ENCODE measurements around the gene MRPL17.

Gene MRPL17

DNA sequence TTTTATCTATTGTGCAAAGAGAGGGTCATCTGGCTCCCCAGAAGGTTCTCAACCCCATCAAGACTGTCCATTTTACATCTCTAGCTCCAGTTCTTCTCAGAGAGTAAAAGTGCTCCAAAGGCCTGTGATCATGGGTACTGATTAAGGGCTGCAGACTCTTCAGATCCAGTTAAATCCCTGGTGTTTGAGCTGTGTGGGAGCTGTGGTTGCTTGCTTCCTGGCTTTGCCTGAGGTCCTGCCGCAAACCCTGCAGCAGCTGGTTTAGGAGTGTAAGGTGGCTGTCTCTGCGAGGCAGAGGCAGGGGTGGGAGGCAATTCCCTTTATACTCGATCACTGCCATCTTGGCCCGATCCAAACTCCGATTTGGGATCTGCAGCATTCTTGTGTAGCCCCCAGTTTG is 1.2 kb downstream of the MRPL17 start:
- no peak for DNase-seq

DNA sequence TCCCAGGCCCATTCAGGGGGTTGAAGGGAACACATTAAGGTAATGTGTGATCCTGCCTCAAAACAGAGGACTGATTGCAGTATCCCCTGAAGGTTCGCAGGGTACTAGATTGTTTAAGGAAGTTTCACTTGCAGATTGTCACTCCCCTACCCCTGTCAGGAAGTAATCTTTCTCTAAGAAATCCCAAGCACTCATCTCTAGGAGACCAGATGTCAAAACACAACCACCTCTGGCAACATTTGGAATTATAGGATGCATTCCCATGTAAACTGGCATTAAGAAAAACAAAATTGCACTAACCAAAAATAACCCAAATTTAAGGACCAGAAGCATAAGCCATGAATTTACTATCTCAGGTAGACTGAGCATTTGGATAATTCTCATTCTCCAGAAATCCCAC is 1.6 kb downstream of the MRPL17 start:
- no peak for DNase-seq

DNA sequence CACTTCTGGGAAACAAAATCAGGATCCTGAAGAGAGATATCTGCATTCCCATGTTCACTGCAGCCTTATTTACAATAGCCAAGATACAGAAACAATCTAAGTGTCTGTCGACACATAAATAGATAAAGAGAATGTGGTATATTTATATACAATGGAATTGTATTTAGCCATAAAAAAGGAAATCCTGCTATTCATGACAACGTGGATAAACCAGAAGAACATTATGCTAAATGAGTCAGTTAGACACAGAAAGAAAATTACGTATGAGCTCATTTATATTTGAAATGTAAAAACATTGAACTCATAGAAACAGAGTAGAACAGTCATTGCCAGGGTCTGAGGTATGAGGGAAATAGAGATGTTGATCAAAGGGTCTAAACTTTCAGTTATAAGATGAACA is 6.1 kb downstream of the MRPL17 start:
- DNase-seq, result no peak

DNA sequence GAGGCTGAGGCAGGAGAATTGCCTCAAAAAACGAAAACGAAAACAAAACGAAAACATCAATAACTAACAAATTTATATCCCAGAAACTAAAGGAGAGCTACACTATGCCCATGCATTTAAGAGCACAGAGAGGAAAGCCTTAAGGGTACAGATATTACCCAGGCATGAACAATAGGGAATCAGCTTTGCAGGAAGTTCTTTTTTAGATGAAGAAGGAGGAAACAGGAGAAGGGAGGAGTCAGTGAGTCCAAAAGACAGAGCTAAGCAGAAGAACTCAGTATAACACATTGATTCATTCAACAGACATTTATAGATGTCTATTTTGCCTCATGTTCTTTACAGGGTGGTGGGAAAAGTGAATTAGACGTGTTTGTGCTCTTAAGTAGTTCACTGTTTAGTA is 8.3 kb downstream of the MRPL17 start:
- DNase-seq, result no peak

DNA sequence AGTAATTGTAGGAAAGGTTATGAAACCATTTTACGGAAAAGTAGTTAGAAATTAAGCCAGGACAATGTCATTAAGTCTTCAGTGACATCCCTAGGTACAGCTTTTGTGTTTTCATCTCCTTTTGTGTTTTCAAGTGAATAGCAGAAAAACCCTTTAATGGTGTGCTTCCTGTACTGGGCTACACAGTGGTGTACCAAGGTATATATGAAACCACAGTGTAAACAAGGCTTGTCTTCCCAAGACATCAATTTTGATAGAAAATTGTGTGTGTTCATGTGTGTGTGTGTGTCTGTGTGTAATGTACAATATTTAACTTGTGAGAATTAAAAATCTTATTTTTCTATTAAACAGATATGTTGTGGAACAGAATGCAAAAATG is 8.9 kb downstream of the MRPL17 start:
- DNase-seq, result no peak

- DNase-seq, result no peak
Measured at GRCh38 chr11:6673523-6674218, 9.5 kb downstream of the MRPL17 start.

GRCh38 chr11:6671991-6672390 is 11.1 kb downstream of the MRPL17 start:
- DNase-seq, result no peak

GRCh38 chr11:6670202-6670830 is 12.8 kb downstream of the MRPL17 start:
- no peak for DNase-seq

- no peak for DNase-seq
Measured at GRCh38 chr11:6667733-6668374, 15.3 kb downstream of the MRPL17 start.

GRCh38 chr11:6666302-6667183 is 16.6 kb downstream of the MRPL17 start:
- no peak for DNase-seq

DNA sequence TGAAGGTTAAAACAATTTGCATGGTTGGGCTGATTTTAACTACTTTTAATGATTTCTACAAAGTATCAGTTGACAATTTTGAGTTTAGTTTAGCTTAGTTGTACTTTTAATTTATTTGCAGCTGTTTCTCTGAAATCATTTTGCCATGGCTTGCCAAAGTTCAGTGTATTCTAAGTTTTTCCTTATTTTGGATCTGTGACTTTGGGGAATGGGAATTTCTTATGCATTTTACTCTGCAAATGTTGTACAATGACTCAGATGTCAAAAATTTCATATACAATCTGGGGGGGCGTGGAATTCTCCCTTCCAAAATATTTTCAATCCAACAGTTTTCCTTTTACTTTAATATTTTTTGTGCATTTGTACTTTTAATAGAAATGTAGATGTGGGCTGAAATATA is 18.6 kb downstream of the MRPL17 start:
- no peak for DNase-seq

DNA sequence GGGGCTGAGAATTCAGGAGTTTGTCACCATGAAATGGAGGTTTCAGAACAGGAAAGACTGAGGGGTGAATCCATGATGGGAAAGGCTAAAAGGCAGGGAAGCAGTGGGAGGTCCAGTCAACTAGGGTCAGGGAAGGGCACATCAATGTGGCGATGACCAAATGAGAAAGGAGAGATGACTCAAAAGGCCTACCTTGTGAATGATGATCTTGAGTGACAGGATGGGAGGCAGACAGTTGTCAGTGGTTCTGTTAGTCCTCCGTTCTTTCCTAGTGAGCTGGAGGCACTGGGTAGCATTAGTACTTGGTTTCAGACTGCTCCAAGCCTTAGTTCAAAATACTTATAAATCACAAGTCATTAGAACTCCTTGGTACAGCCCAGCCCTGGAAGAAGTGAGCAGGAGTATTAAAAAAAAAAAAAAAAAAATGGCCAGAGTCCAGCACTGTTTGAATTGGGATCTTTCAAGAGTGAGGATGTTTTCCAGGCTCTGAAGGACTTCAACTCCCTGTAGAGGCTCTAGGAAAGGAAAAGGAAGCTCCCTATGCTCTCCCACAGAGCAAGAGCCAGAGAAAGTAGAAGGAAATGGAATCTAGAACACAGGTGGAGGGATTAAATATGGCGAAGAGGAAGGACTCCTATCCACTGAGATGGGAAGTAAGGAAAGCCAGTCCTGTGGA is 19.2 kb downstream of the MRPL17 start:
- no peak for DNase-seq

- no peak for DNase-seq
Measured at GRCh38 chr11:6660712-6661111, 22.4 kb downstream of the MRPL17 start.

GRCh38 chr11:6658647-6659046 is 24.5 kb downstream of the MRPL17 start:
- no peak for DNase-seq

DNA sequence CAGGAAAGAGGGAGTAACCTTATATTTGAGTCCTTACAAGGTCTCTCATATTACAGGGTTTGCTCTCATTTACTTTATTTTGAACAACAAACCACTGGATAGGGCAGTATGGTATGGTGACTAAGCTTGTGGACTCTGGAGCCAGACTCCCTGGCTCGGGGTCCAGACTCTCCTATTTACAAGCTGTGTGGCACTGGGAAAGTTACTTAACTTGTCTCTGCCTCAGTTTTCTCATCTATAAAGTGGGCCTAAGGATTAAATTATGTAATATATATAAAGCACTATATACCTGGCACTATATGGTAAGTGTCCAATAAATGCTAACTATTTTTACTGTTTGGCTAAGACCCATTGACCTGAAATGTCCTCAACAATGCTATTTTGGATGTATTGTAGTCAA is 25.8 kb downstream of the MRPL17 start:
- no peak for DNase-seq

DNA sequence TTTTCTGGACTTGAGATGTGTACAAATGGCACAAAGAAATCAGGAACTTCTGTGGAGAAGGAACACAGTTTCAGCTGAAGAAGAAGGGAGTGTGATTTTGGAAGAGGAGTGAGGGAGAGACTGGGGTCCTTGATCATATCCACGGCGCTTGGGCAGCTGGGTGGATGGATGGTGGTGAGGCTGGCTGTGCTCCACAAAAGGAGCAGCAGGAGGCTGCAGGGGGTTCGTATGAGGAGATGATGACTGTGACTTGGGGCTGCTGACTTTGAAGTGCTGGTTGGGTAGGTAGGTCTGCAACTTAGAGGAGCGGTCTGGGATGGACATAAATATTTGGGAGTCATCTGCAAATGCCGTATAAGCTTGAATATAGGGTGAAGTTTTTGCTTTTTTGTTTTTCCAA is 26.2 kb downstream of the MRPL17 start:
- DNase-seq, result no peak

GRCh38 chr11:6656584-6656915 is 26.6 kb downstream of the MRPL17 start:
- no peak for DNase-seq

- DNase-seq, result no peak
Measured at GRCh38 chr11:6655790-6656583, 27.2 kb downstream of the MRPL17 start, which contains the start of gene DCHS1. Gene DCHS1, minus strand, starts transcription at chr11:6655809. Its CDS starts 14,196 bp downstream, at chr11:6641613.

DNA sequence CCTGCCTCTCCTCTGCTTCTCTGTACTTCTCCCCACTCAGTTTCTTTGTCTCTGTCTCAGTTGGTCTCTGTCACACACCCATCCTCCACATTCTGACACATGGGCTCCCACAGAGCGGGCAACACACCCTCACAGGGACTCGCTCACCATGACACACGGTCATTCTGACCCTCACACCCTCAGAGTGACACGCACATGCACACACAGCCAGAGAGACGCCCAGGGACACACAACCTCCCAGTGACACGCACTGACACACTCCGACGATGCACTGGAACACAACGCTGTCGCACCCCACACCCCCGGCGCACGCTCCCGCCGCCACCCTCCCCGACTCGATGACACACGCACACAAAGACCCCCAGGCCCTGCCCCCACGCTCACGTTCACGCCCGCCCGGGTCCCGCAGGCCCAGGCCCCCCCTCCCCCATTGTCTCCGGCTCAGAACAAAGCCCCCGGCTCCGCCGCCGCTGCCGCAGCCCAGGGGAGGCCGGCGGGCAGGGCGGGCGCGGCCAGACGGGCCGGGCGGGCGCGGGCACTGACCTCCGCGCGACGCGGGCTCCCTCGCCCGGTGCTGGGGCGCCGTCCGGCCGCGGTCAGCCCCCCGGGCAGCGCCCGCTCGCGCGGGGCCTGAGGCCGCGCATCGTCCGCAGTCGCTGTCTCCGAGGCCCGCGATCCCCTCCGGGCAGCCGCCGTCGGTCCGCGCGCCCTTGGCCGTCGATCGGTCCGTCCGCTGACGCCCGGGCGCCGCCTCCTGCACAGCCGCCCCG is 27.9 kb downstream of the MRPL17 start:
- peak; percentile 45 for DNase-seq

DNA sequence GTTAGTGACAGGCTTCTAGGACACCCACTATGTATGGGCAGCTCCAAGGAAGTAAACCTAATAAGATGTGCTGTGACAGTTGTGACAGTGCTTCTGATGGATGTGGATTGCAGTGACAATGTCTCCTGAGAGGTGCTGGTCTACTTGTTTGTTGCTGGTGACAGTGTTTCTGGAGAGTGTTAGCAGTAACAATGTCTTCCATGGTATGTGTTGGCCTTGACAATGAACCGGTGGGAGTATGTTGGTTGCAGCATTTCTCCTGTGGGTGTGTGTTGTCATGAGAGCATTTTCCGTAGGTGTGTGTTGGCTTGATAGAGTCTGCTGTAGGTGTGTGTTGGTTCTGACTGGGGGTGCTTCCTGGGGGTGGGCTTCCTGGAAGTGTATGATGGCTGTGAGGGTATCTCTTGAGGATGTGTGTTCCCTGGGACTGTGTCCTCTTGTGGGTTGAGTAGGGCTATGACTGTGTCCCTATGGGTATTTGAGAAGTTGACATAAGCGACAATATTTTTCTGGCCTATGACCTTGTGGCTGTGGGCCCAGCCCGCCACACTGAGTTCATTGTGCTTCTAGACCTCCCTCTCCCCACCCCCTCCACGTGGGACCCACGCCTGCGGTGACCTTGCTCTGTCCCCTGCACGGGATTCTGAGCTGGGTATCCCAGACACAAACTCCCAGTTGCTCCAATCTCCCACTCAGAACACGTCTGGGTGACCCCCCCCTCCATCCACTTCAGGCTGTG is 28.7 kb downstream of the MRPL17 start:
- DNase-seq, result no peak

GRCh38 chr11:6653656-6654055 is 29.5 kb downstream of the MRPL17 start:
- DNase-seq, result no peak

Measured in stimulated activated CD4-positive, alpha-beta T cell treated with anti-CD3 and anti-CD28 coated beads, Interleukin-1b, Interleukin-23, amount 100 ng/mL, for 48 hours (primary cell).